Measurements from ENCODE around the gene BTG1. TPM values are rescaled to one million over a fixed set of nuclear protein-coding genes. Genes with fewer than 3 reads are reported as not detected.

BTG1 gene
- total RNA-seq, 2 experiments from 2014 or later: 32.8 to 93.4 TPM

GRCh38 chr12:92193846-92194245 lies 48.2 kb upstream of the BTG1 start:
- Histone ChIP-seq H2AFZ (ENCODE audit: low read length) (no peak overlapping the region), H3K4me1 (ENCODE audit: insufficient read depth, low read length, poor library complexity, severe bottlenecking) (no peaks in the 10 kb centered on the region), H3K4me3 (ENCODE audit: low read depth, low read length, poor library complexity, severe bottlenecking) (no peak overlapping the region), H3K9me2 (ENCODE audit: insufficient read depth, low read length) (no peaks in the 10 kb centered on the region), H3K79me2 (ENCODE audit: insufficient read depth, low read depth, low read length) (no peaks in the 10 kb centered on the region), H3K27ac (ENCODE audit: low read depth, low read length, poor library complexity, severe bottlenecking) (no peak overlapping the region), H3K9me3 (ENCODE audit: low read length) (no peaks in the 10 kb centered on the region), H3K4me2 (ENCODE audit: low read length) (no peak overlapping the region), H4K20me1 (ENCODE audit: insufficient read depth, low read length) (no peaks in the 10 kb centered on the region), H3K36me3 (ENCODE audit: insufficient read depth, low read length) (no peaks in the 10 kb centered on the region)
- no peak for DNase-seq (ENCODE audit: low spot score)
- ChIA-PET POLR2A (no interaction called here), CTCF (ENCODE audit: unreplicated experiment) (no interaction called here)
- TF ChIP-seq CTCF (conservative IDR thresholded peaks at IDR 0.05; ENCODE audit: low read length): no peak
- BruUV-seq (replicated peaks): no TSS peak
- intact Hi-C loops (cut with micrococcal nuclease; ENCODE audit: unreplicated experiment): no loop called here

- Histone ChIP-seq H2AFZ (ENCODE audit: low read length) (no peak overlapping the region), H3K9me3 (ENCODE audit: low read length) (no peaks in the 10 kb centered on the region), H3K4me2 (ENCODE audit: low read length) (no peak overlapping the region), H3K36me3 (ENCODE audit: insufficient read depth, low read length) (no peaks in the 10 kb centered on the region), H4K20me1 (ENCODE audit: insufficient read depth, low read length) (no peaks in the 10 kb centered on the region), H3K4me3 (ENCODE audit: low read depth, low read length, poor library complexity, severe bottlenecking) (no peak overlapping the region), H3K4me1 (ENCODE audit: insufficient read depth, low read length, poor library complexity, severe bottlenecking) (no peaks in the 10 kb centered on the region), H3K79me2 (ENCODE audit: insufficient read depth, low read depth, low read length) (no peaks in the 10 kb centered on the region), H3K27ac (ENCODE audit: low read depth, low read length, poor library complexity, severe bottlenecking) (no peak overlapping the region), H3K9me2 (ENCODE audit: insufficient read depth, low read length) (no peaks in the 10 kb centered on the region)
- no peak for DNase-seq (ENCODE audit: low spot score)
- no TSS peak for BruUV-seq (replicated peaks)
- ChIA-PET CTCF (ENCODE audit: unreplicated experiment) (no interaction called here), POLR2A (interaction anchor here (1.3 to 1.4 kb wide), 2 partner anchors 19 to 23 kb away, joined by 3 read pairs; no protein-coding TSS in a partner anchor)
- no peak for TF ChIP-seq CTCF (conservative IDR thresholded peaks at IDR 0.05; ENCODE audit: low read length)
- TF ChIP-seq EZH2phosphoT487 (IDR thresholded peaks at IDR 0.05; ENCODE audit: borderline replicate concordance, low read depth, low read length): no peak
- intact Hi-C loops (cut with micrococcal nuclease; ENCODE audit: unreplicated experiment): no loop called here
Measured at GRCh38 chr12:92193063-92193462, 47.4 kb upstream of the BTG1 start.

- Histone ChIP-seq H3K36me3 (ENCODE audit: insufficient read depth, low read length) (no peaks in the 10 kb centered on the region), H4K20me1 (ENCODE audit: insufficient read depth, low read length) (no peaks in the 10 kb centered on the region), H3K79me2 (ENCODE audit: insufficient read depth, low read depth, low read length) (no peaks in the 10 kb centered on the region), H3K4me2 (ENCODE audit: low read length) (no peak overlapping the region), H3K9me3 (ENCODE audit: low read length) (no peaks in the 10 kb centered on the region), H2AFZ (ENCODE audit: low read length) (no peak overlapping the region), H3K27ac (ENCODE audit: low read depth, low read length, poor library complexity, severe bottlenecking) (no peak overlapping the region), H3K4me1 (ENCODE audit: insufficient read depth, low read length, poor library complexity, severe bottlenecking) (no peaks in the 10 kb centered on the region), H3K9me2 (ENCODE audit: insufficient read depth, low read length) (no peaks in the 10 kb centered on the region), H3K4me3 (ENCODE audit: low read depth, low read length, poor library complexity, severe bottlenecking) (no peak overlapping the region)
- POLR2A ChIA-PET: interaction anchor here (0.7 to 1.4 kb wide), 5 partner anchors 9 to 151 kb away, joined by 3 to 4 read pairs (median 3); no protein-coding TSS in a partner anchor
- TF ChIP-seq EZH2phosphoT487 (IDR thresholded peaks at IDR 0.05; ENCODE audit: borderline replicate concordance, low read depth, low read length) (no peak), CTCF (conservative IDR thresholded peaks at IDR 0.05; ENCODE audit: low read length) (no peak)
- no peak for DNase-seq (ENCODE audit: low spot score)
- CTCF ChIA-PET (ENCODE audit: unreplicated experiment): no interaction called here
- intact Hi-C loops (cut with micrococcal nuclease; ENCODE audit: unreplicated experiment): no loop called here
- BruUV-seq (replicated peaks): no TSS peak
Measured at GRCh38 chr12:92192360-92192759, 46.7 kb upstream of the BTG1 start.
